Measurements from ENCODE around the gene FGFR1OP2. TPM values are rescaled to one million over a fixed set of nuclear protein-coding genes. Genes with fewer than 3 reads are reported as not detected.

The FGFR1OP2 gene
- total RNA-seq, 1 donor from 2014 or later, result 39.2 TPM

GRCh38 chr12:26936559-26937442 lies 1.5 kb upstream of the FGFR1OP2 start:
- no peak for TF ChIP-seq EZH2 (IDR thresholded peaks at IDR 0.05; ENCODE audit: insufficient read depth, low read length)
- H3K4me1 Mint-ChIP-seq (ENCODE audit: low read depth, unreplicated experiment), result peaks cover 23% of the 10 kb centered on the region
- Histone ChIP-seq H3K79me2 (ENCODE audit: insufficient read depth, low read length) (peaks cover 92% of the 10 kb centered on the region), H2AFZ (ENCODE audit: low read depth, low read length) (no peak overlapping the region), H3K36me3 (ENCODE audit: insufficient read depth, low read length) (peaks cover 5% of the 10 kb centered on the region), H4K20me1 (ENCODE audit: insufficient read depth, low read length) (peaks cover 40% of the 10 kb centered on the region), H3K4me2 (ENCODE audit: low read length) (peak overlapping the region; percentile 90), H3K9me3 (ENCODE audit: insufficient read depth, low read depth, low read length) (no peaks in the 10 kb centered on the region), H3K27ac (ENCODE audit: low read depth, low read length) (peak overlapping the region; percentile 96), H3K9ac (ENCODE audit: low read length) (peak overlapping the region; percentile 97), H3K27me3 (ENCODE audit: insufficient read depth, low read length) (no peaks in the 10 kb centered on the region), H3K4me3 (ENCODE audit: insufficient read depth, low read depth, low read length) (peak overlapping the region; percentile 97), H3K4me1 (ENCODE audit: insufficient read depth, low read length) (peaks cover 26% of the 10 kb centered on the region)
- no peak for FAIRE-seq
- no peaks in the 10 kb centered on the region for H3K36me3 Mint-ChIP-seq (ENCODE audit: low read depth, unreplicated experiment)
- DNase-seq (ENCODE audit: low read depth), result no peak
- no peaks in the 10 kb centered on the region for H3K9me3 Mint-ChIP-seq (ENCODE audit: unreplicated experiment)
- H3K4me3 Mint-ChIP-seq (ENCODE audit: unreplicated experiment), result peak overlapping the region; percentile 99
- peak overlapping the region; percentile 99 for H3K27ac Mint-ChIP-seq (ENCODE audit: unreplicated experiment)
- H3K27me3 Mint-ChIP-seq (ENCODE audit: low read depth, unreplicated experiment), result no peaks in the 10 kb centered on the region

- H3K4me2 ChIP-seq (ENCODE audit: low read length), result peak overlapping the region; percentile 90
- peak overlapping the region; percentile 67 for H2AFZ ChIP-seq (ENCODE audit: low read depth, low read length)
- Mint-ChIP-seq H3K36me3 (ENCODE audit: low read depth, unreplicated experiment) (no peaks in the 10 kb centered on the region), H3K27ac (ENCODE audit: unreplicated experiment) (peak overlapping the region; percentile 99), H3K4me1 (ENCODE audit: low read depth, unreplicated experiment) (peaks cover 23% of the 10 kb centered on the region), H3K27me3 (ENCODE audit: low read depth, unreplicated experiment) (no peaks in the 10 kb centered on the region), H3K9me3 (ENCODE audit: unreplicated experiment) (no peaks in the 10 kb centered on the region), H3K4me3 (ENCODE audit: unreplicated experiment) (peak overlapping the region; percentile 99)
- no peaks in the 10 kb centered on the region for H3K27me3 ChIP-seq (ENCODE audit: insufficient read depth, low read length)
- H4K20me1 ChIP-seq (ENCODE audit: insufficient read depth, low read length), result peaks cover 46% of the 10 kb centered on the region
- TF ChIP-seq EZH2 (IDR thresholded peaks at IDR 0.05; ENCODE audit: insufficient read depth, low read length), result no peak
- no peak for TF ChIP-seq CTCF (IDR thresholded peaks at IDR 0.05; ENCODE audit: insufficient read depth, low read depth, low read length)
- H3K79me2 ChIP-seq (ENCODE audit: insufficient read depth, low read length), result peaks cover 93% of the 10 kb centered on the region
- H3K36me3 ChIP-seq (ENCODE audit: insufficient read depth, low read length), result peaks cover under 1% of the 10 kb centered on the region
- H3K27ac ChIP-seq (ENCODE audit: low read depth, low read length), result peak overlapping the region; percentile 96
- H3K4me1 ChIP-seq (ENCODE audit: insufficient read depth, low read length), result peaks cover 26% of the 10 kb centered on the region
- peak overlapping the region; percentile 97 for H3K4me3 ChIP-seq (ENCODE audit: insufficient read depth, low read depth, low read length)
- DNase-seq (ENCODE audit: low read depth) (no peak), FAIRE-seq (no peak)
- no peaks in the 10 kb centered on the region for H3K9me3 ChIP-seq (ENCODE audit: insufficient read depth, low read depth, low read length)
- peak overlapping the region; percentile 97 for H3K9ac ChIP-seq (ENCODE audit: low read length)
Measured at GRCh38 chr12:26937443-26937862, 817 bp upstream of the FGFR1OP2 start.

- H3K9ac ChIP-seq (ENCODE audit: low read length), result peak overlapping the region; percentile 97
- peaks cover 26% of the 10 kb centered on the region for H3K4me1 ChIP-seq (ENCODE audit: insufficient read depth, low read length)
- no peaks in the 10 kb centered on the region for H3K27me3 ChIP-seq (ENCODE audit: insufficient read depth, low read length)
- Mint-ChIP-seq H3K36me3 (ENCODE audit: low read depth, unreplicated experiment) (peaks cover under 1% of the 10 kb centered on the region), H3K4me3 (ENCODE audit: unreplicated experiment) (peak overlapping the region; percentile 99), H3K27me3 (ENCODE audit: low read depth, unreplicated experiment) (no peaks in the 10 kb centered on the region), H3K4me1 (ENCODE audit: low read depth, unreplicated experiment) (peaks cover 26% of the 10 kb centered on the region), H3K9me3 (ENCODE audit: unreplicated experiment) (no peaks in the 10 kb centered on the region), H3K27ac (ENCODE audit: unreplicated experiment) (peak overlapping the region; percentile 99)
- H2AFZ ChIP-seq (ENCODE audit: low read depth, low read length), result peak overlapping the region; percentile 92
- FAIRE-seq (no peak), DNase-seq (ENCODE audit: low read depth) (no peak)
- H3K79me2 ChIP-seq (ENCODE audit: insufficient read depth, low read length), result peaks cover 94% of the 10 kb centered on the region
- peak overlapping the region; percentile 97 for H3K4me3 ChIP-seq (ENCODE audit: insufficient read depth, low read depth, low read length)
- H3K36me3 ChIP-seq (ENCODE audit: insufficient read depth, low read length), result no peaks in the 10 kb centered on the region
- peak overlapping the region; percentile 96 for H3K27ac ChIP-seq (ENCODE audit: low read depth, low read length)
- TF ChIP-seq EZH2 (IDR thresholded peaks at IDR 0.05; ENCODE audit: insufficient read depth, low read length), result no peak
- TF ChIP-seq CTCF (IDR thresholded peaks at IDR 0.05; ENCODE audit: insufficient read depth, low read depth, low read length), result no peak
- H3K4me2 ChIP-seq (ENCODE audit: low read length), result peak overlapping the region; percentile 90
- H3K9me3 ChIP-seq (ENCODE audit: insufficient read depth, low read depth, low read length), result no peaks in the 10 kb centered on the region
- peaks cover 56% of the 10 kb centered on the region for H4K20me1 ChIP-seq (ENCODE audit: insufficient read depth, low read length)
Measured at GRCh38 chr12:26938701-26939062, 412 bp downstream of the FGFR1OP2 start.

Measured in astrocyte (in vitro differentiated cells and primary cell).